ENCODE data around the gene KCTD18.
A peak's percentile ranks its signal among the peaks of the same experiment; 100 is the strongest.

KCTD18 gene

GRCh38 chr2:200455958-200456421 lies 53.9 kb downstream of the KCTD18 start:
- DNase-seq (ENCODE audit: low read depth in 2 of 2) = peak; percentile 28 to 29

- no peak for DNase-seq (ENCODE audit: low read depth in 2 of 2)
Observed at GRCh38 chr2:200454927-200455801, 54.7 kb downstream of the KCTD18 start.

GRCh38 chr2:200453853-200454534 lies 55.9 kb downstream of the KCTD18 start:
- DNase-seq (ENCODE audit: low read depth in 2 of 2) = no peak

- no peak for DNase-seq (ENCODE audit: low read depth in 2 of 2)
Observed at GRCh38 chr2:200453142-200453852, 56.6 kb downstream of the KCTD18 start.

- no peak for DNase-seq (ENCODE audit: low read depth in 2 of 2)
Observed at GRCh38 chr2:200452377-200452776, 57.5 kb downstream of the KCTD18 start.

DNA sequence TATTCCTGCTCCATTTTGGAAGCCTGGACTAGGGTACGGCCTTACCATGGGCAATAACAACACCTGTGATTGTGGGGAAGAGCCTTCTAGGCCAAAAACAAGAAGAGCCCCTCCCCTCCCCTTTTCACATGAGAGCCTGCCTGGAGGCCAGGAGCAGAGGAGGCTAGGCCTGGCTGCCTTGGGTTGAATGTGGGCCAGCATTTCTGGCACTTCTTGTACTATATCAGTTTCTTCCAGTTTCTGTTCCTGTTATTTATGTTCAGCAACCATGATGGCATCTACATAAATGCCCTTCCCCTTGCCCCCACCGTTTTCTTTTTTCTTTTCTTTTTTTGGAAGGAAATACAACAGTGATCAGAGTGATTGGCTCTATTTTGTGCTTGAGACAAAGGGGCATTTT lies 58.4 kb downstream of the KCTD18 start:
- no peak for DNase-seq (ENCODE audit: low read depth in 2 of 2)

GRCh38 chr2:200450288-200450687 lies 59.6 kb downstream of the KCTD18 start:
- DNase-seq (ENCODE audit: low read depth in 2 of 2) = no peak

GRCh38 chr2:200449149-200449548 lies 60.7 kb downstream of the KCTD18 start:
- DNase-seq (ENCODE audit: low read depth in 2 of 2) = no peak

DNA sequence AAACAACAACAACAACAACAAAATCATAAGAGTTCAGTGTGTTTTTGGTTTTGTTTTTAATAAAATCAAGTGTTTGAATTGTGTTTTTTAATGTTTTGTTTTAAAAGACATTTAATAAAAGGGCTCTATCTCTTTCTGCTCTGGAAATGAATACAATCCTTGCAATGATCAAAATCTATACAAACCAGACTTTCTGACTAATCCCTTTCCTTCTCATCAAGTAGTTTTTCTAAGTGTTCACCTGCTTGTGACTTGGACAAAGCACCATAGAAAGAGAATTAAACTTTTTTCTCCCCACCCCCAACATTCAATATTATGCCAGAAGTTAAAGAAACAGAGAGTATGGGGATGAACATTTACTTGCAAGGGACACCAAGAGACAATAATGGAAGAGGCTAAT lies 61.4 kb downstream of the KCTD18 start:
- no peak for DNase-seq (ENCODE audit: low read depth in 2 of 2)

DNA sequence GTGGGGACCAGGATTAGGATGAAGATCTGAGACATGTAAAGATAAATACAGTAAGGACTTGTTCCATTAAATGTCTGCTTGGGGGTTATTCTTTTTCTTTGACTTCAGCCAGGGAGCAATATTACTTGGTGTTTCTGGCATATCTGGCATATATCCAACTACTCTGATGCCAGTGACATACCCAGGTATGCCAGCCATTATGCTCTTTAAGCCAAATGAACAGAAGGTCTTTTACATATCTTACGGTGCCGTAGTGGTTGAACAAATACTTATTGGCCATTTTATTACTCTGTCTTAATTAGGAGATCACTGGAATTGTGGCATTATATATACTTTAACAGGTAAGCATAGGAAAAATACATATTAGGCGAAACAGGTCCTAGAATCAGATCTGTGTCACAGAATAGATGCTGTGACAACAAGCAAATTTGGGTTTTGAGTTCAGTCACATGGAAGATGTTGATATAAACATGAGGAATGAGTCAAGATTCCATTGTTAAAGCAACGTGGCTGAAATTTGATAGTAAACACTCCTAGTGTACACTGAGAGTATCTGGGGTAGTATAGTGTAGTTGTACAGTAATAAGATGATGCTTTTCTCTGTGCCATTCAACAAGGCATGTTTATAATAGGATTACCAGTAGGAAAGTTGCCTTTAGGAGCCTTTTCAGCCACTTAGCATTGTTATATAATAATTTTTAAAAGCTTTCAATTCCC lies 62.6 kb downstream of the KCTD18 start:
- DNase-seq (ENCODE audit: low read depth in 2 of 2) = no peak

DNA sequence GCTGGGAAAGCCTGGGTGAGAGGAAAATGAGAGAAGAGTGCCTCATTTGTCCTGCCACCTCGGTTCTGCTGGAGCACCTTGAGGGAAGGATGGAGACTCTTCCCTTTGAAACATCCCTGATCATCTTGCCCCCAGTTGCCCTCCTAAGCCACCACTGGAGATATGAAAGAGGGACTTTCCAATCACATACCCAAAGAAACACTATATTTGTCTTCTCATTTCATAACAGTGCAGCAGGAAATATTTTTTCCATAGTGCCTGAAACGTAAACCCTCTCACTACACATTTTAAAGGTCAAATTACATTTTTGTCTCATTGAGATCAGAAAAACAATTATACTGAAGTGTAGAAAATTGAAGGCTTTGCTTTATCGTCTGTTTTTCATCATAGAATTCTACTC lies 63.3 kb downstream of the KCTD18 start:
- no peak for DNase-seq (ENCODE audit: low read depth in 2 of 2)

GRCh38 chr2:200445284-200445683 lies 64.6 kb downstream of the KCTD18 start:
- no peak for DNase-seq (ENCODE audit: low read depth in 2 of 2)

GRCh38 chr2:200444530-200444929 lies 65.3 kb downstream of the KCTD18 start:
- DNase-seq (ENCODE audit: low read depth in 2 of 2) = no peak

DNA sequence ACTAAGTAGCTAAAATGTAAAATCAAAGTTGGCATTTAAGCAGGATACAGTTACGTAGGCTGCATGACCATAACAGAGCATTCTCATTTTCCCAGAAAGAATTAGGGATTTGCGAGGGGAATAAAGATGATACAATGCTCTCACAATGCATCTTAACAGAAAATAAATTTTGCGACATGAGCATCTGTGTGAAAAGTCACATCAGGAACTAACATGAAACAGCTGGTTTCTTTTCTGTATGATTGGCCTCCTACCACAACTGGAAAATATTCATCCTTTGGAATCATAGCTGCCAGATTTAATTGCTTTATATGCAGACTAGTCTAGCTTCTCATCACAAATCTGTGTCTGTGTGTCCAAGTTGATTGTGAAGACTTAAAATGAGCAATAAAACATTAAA lies 66.0 kb downstream of the KCTD18 start:
- DNase-seq (ENCODE audit: low read depth in 2 of 2) = no peak

DNA sequence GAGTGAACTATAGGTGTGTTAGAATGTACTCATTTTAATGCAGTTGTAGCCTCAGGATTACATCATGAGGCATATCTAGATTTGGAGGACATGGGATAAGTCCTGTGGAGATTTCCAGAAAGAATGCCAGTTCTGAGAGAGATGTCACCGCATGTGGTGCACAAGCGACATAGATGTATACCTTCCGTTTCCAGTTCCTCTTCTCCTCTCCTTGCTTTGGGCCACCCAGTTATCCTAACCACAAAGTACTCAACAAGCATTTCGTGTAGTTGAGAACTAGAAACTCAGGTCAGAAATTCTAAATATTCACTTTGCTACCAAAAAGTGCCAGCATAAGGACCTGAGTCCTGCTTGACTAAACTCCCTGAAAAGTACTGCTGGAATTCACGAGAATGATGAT lies 66.5 kb downstream of the KCTD18 start:
- DNase-seq (ENCODE audit: low read depth in 2 of 2) = no peak

- DNase-seq (ENCODE audit: low read depth in 2 of 2) = no peak
Observed at GRCh38 chr2:200442471-200442870, 67.4 kb downstream of the KCTD18 start.

- DNase-seq (ENCODE audit: low read depth in 2 of 2) = no peak
Observed at GRCh38 chr2:200439981-200440380, 69.9 kb downstream of the KCTD18 start.
